Stomach smooth muscle (tissue), 2 donors: Measurements from ENCODE around the gene HYLS1.

ENCODE experiments used
- H3K27ac ChIP-seq: one replicate; pipeline ENCODE4 v1.7.0; 2013; ENCODE audit warnings: mild to moderate bottlenecking, low read length, inconsistent platforms
- H3K27me3 ChIP-seq, 2 donors: one replicate each; pipeline ENCODE4 v1.7.0; 2013; ENCODE audit warnings: low read length in 2 of 2; ENCODE audit not compliant: insufficient read depth in 2 of 2, control insufficient read depth in 1 of 2
- H3K36me3 ChIP-seq, 2 donors: one replicate each; pipeline ENCODE4 v1.7.0; 2013; ENCODE audit warnings: low read length in 2 of 2; ENCODE audit not compliant: control insufficient read depth in 2 of 2, insufficient read depth in 2 of 2
- H3K4me1 ChIP-seq: one replicate; pipeline ENCODE4 v1.7.0; 2013; ENCODE audit warnings: low read length; ENCODE audit not compliant: control insufficient read depth, insufficient read depth
- H3K4me3 ChIP-seq, 2 donors: one replicate each; pipeline ENCODE4 v1.7.0; 2013; ENCODE audit warnings: low read length in 2 of 2
- H3K9ac ChIP-seq, 2 donors: one replicate each; pipeline ENCODE4 v1.7.0; 2013; ENCODE audit warnings: low read length in 2 of 2, mild to moderate bottlenecking in 1 of 2
- H3K9me3 ChIP-seq, 2 donors: one replicate each; pipeline ENCODE4 v1.7.0; 2013; ENCODE audit warnings: low read length in 2 of 2; ENCODE audit not compliant: control insufficient read depth in 2 of 2
- donor health status: healthy.
- donor health status: Pancreatic carcinoma.

Gene HYLS1

GRCh38 chr11:125874556-125875124, 12.8 kb upstream of the HYLS1 start:
- Histone ChIP-seq H3K9ac (peak overlapping the region in 1 of 2 donors; percentile 29), H3K36me3 (no peaks in the 10 kb centered on the region), H3K27me3 (no peaks in the 10 kb centered on the region), H3K4me3 (peak overlapping the region in 1 of 2 donors; percentile 1), H3K4me1 (no peaks in the 10 kb centered on the region), H3K9me3 (no peaks in the 10 kb centered on the region), H3K27ac (no peak overlapping the region)

GRCh38 chr11:125881291-125881690, 6.2 kb upstream of the HYLS1 start:
- Histone ChIP-seq H3K27ac (no peak overlapping the region), H3K4me3 (no peak overlapping the region), H3K9ac (no peak overlapping the region), H3K4me1 (peaks cover 3% of the 10 kb centered on the region), H3K9me3 (no peaks in the 10 kb centered on the region), H3K36me3 (no peaks in the 10 kb centered on the region), H3K27me3 (no peaks in the 10 kb centered on the region)

GRCh38 chr11:125883375-125883774, 4.1 kb upstream of the HYLS1 start:
- H3K4me1 ChIP-seq = peaks cover 16% of the 10 kb centered on the region
- H3K36me3 ChIP-seq = no peaks in the 10 kb centered on the region

GRCh38 chr11:125886997-125887372, 483 bp upstream of the HYLS1 start:
- Histone ChIP-seq H3K9me3 (no peaks in the 10 kb centered on the region), H3K27ac (peak overlapping the region; percentile 87), H3K36me3 (no peaks in the 10 kb centered on the region), H3K9ac (peak overlapping the region; percentile 64 to 68), H3K4me1 (peaks cover 16% of the 10 kb centered on the region), H3K27me3 (no peaks in the 10 kb centered on the region), H3K4me3 (peak overlapping the region; percentile 80 to 87)

More at GRCh38 chr11:125883375-125883774, 4.1 kb upstream of the HYLS1 start:
- Histone ChIP-seq H3K9me3 (no peaks in the 10 kb centered on the region), H3K27ac (no peak overlapping the region), H3K9ac (no peak overlapping the region), H3K27me3 (no peaks in the 10 kb centered on the region), H3K4me3 (no peak overlapping the region)

- Histone ChIP-seq H3K4me3 (no peak overlapping the region), H3K36me3 (peaks cover 9 to 13% of the 10 kb centered on the region in 2 donors), H3K27me3 (no peaks in the 10 kb centered on the region), H3K4me1 (peaks cover 16% of the 10 kb centered on the region), H3K27ac (no peak overlapping the region), H3K9ac (no peak overlapping the region), H3K9me3 (no peaks in the 10 kb centered on the region)
These were observed 3.1 kb downstream of the HYLS1 start for GRCh38 chr11:125890447-125891100.

- H3K36me3 ChIP-seq = peaks cover 9 to 15% of the 10 kb centered on the region in 2 donors
- H3K9ac ChIP-seq = no peak overlapping the region
- no peak overlapping the region for H3K4me3 ChIP-seq
- peaks cover 4% of the 10 kb centered on the region for H3K4me1 ChIP-seq
- no peak overlapping the region for H3K27ac ChIP-seq
- H3K9me3 ChIP-seq = no peaks in the 10 kb centered on the region
- H3K27me3 ChIP-seq = no peaks in the 10 kb centered on the region
These were observed 4.6 kb downstream of the HYLS1 start for GRCh38 chr11:125892071-125892470.

GRCh38 chr11:125892994-125893393, 5.5 kb downstream of the HYLS1 start:
- Histone ChIP-seq H3K4me1 (no peaks in the 10 kb centered on the region), H3K9ac (no peak overlapping the region), H3K4me3 (no peak overlapping the region), H3K27ac (no peak overlapping the region), H3K9me3 (no peaks in the 10 kb centered on the region), H3K36me3 (peaks cover 9 to 15% of the 10 kb centered on the region in 2 donors), H3K27me3 (no peaks in the 10 kb centered on the region)

- Histone ChIP-seq H3K4me3 (peak overlapping the region in 1 of 2 donors; percentile 92), H3K36me3 (peaks cover 8 to 13% of the 10 kb centered on the region in 2 donors), H3K9me3 (no peaks in the 10 kb centered on the region), H3K27ac (no peak overlapping the region), H3K9ac (no peak overlapping the region), H3K4me1 (peaks cover 15% of the 10 kb centered on the region), H3K27me3 (peaks cover 13 to 21% of the 10 kb centered on the region in 2 donors)
These were observed 14.4 kb downstream of the HYLS1 start for GRCh38 chr11:125901872-125902271.

GRCh38 chr11:125902277-125902926, 14.9 kb downstream of the HYLS1 start:
- Histone ChIP-seq H3K9me3 (no peaks in the 10 kb centered on the region), H3K4me1 (peaks cover 15% of the 10 kb centered on the region), H3K27me3 (peaks cover 13 to 21% of the 10 kb centered on the region in 2 donors), H3K27ac (peak overlapping the region; percentile 76), H3K9ac (peak overlapping the region; percentile 84 to 94), H3K4me3 (peak overlapping the region; percentile 66 to 92), H3K36me3 (peaks cover 8 to 13% of the 10 kb centered on the region in 2 donors)

GRCh38 chr11:125902927-125903710, 15.7 kb downstream of the HYLS1 start, which contains the start of gene PUS3:
Gene PUS3 (minus strand): TSS chr11:125903206. CDS start chr11:125896284, 6,922 bp downstream.
- Histone ChIP-seq H3K4me3 (peak within 1 kb of the TSS; percentile 66 to 92), H3K9ac (peak within 1 kb of the TSS; percentile 84 to 94), H3K27ac (peak within 1 kb of the TSS; percentile 76), H3K27me3 (peaks cover 13 to 21% of the 10 kb centered on the region in 2 donors), H3K9me3 (no peaks in the 10 kb centered on the region), H3K36me3 (peaks cover 8 to 13% of the 10 kb centered on the region in 2 donors), H3K4me1 (peaks cover 15% of the 10 kb centered on the region)
